Measurements from ENCODE around the gene UBE2O. TPM values are rescaled to one million over a fixed set of nuclear protein-coding genes. Genes with fewer than 3 reads are reported as not detected.

UBE2O gene
- total and polyA plus RNA-seq, 2 donors (not counting 3 experiments of a cell fraction or from before 2014, with no cell fraction given) = 13.9 to 34.1 TPM

- no peaks in the 10 kb centered on the region for H3K9me1 ChIP-seq (replicated peaks; ENCODE audit: control insufficient read depth, extremely low read depth, insufficient read depth, low read length)
- no peak overlapping the region for H3K9ac ChIP-seq (replicated peaks; ENCODE audit: extremely low read depth, insufficient read depth, low read length)
- H3K27me3 ChIP-seq (ENCODE audit: control insufficient read depth in 2 of 2, insufficient read depth in 2 of 2, low read length in 2 of 2) = no peaks in the 10 kb centered on the region
- no peak overlapping the region for H3K4me2 ChIP-seq (ENCODE audit: insufficient read depth, low read length)
- no peak for DNase-seq (ENCODE audit: low read depth, low spot score)
- no peaks in the 10 kb centered on the region for H3K4me1 ChIP-seq (ENCODE audit: control insufficient read depth, extremely low read depth, insufficient read depth, low read length)
- peaks cover 15% of the 10 kb centered on the region for H3K79me2 ChIP-seq (ENCODE audit: control insufficient read depth, insufficient read depth, low read length)
- ChIA-PET POLR2A (no interaction called here), CTCF (interaction anchor here (0.8 to 3.0 kb wide), 7 partner anchors 8 to 185 kb away, joined by 3 to 19 read pairs (median 8); no protein-coding TSS in a partner anchor)
- H3K4me3 ChIP-seq (replicated peaks in 1 of 3; ENCODE audit: insufficient read depth in 1 of 3, low read depth in 1 of 3, low read length in 3 of 3) = no peak overlapping the region
- no peaks in the 10 kb centered on the region for H3K9me3 ChIP-seq (replicated peaks; ENCODE audit: control insufficient read depth, insufficient read depth, low read length)
- dilution Hi-C loops (cut with MboI; ENCODE audit: extremely low pct_ligation_motif_present, low sequenced_read_pairs) = no loop called here
- no TSS peak for BruUV-seq (replicated peaks)
- H2AFZ ChIP-seq (ENCODE audit: low read depth, low read length) = no peak overlapping the region
- peaks cover 0 to 3% of the 10 kb centered on the region in 2 experiments for H3K36me3 ChIP-seq (ENCODE audit: control insufficient read depth in 2 of 2, extremely low read depth in 1 of 2, insufficient read depth in 2 of 2, low read length in 2 of 2)
- no peak overlapping the region for H3K27ac ChIP-seq (ENCODE audit: insufficient read depth, low read depth, low read length)
- no peak for FAIRE-seq
- no peak for TF ChIP-seq GATA2 (IDR thresholded peaks at IDR 0.05; ENCODE audit: insufficient read depth, insufficient read length, low read depth, low read length)
- no peak for TF ChIP-seq JUN (IDR thresholded peaks at IDR 0.05; ENCODE audit: borderline replicate concordance, insufficient read depth, insufficient read length, low read depth)
- TF ChIP-seq MYC (IDR thresholded peaks at IDR 0.05; ENCODE audit: low read depth, low read length) = no peak
- TF ChIP-seq FOS (IDR thresholded peaks at IDR 0.05; ENCODE audit: borderline replicate concordance, insufficient read depth, low read length) = no peak
- TF ChIP-seq POLR2AphosphoS5 (IDR thresholded peaks at IDR 0.05; ENCODE audit: insufficient read depth, low read depth, low read length) = no peak
- TF ChIP-seq EZH2 (IDR thresholded peaks at IDR 0.05; ENCODE audit: borderline replicate concordance, low read depth, low read length, severe bottlenecking) = no peak
- TF ChIP-seq MAX (IDR thresholded peaks at IDR 0.05; ENCODE audit: insufficient read depth, insufficient read length) = no peak
- TF ChIP-seq POLR2A (IDR thresholded peaks at IDR 0.05; ENCODE audit: low read depth, low read length) = no peak
- no peaks in the 10 kb centered on the region for H4K20me1 ChIP-seq (replicated peaks; ENCODE audit: control insufficient read depth, extremely low read depth, insufficient read depth, low read length)
- intact Hi-C loops (cut with micrococcal nuclease) = no loop called here
Measured at GRCh38 chr17:76416899-76417298, 36.1 kb downstream of the UBE2O start.

- H3K9ac ChIP-seq (replicated peaks; ENCODE audit: extremely low read depth, insufficient read depth, low read length) = no peak overlapping the region
- H3K4me2 ChIP-seq (ENCODE audit: insufficient read depth, low read length) = no peak overlapping the region
- no peaks in the 10 kb centered on the region for H3K9me3 ChIP-seq (replicated peaks; ENCODE audit: control insufficient read depth, insufficient read depth, low read length)
- FAIRE-seq = no peak
- no peaks in the 10 kb centered on the region for H3K27me3 ChIP-seq (ENCODE audit: control insufficient read depth in 2 of 2, insufficient read depth in 2 of 2, low read length in 2 of 2)
- dilution Hi-C loops (cut with MboI; ENCODE audit: extremely low pct_ligation_motif_present, low sequenced_read_pairs) (no loop called here), intact Hi-C loops (cut with micrococcal nuclease) (no loop called here)
- H3K36me3 ChIP-seq (ENCODE audit: control insufficient read depth in 2 of 2, extremely low read depth in 1 of 2, insufficient read depth in 2 of 2, low read length in 2 of 2) = peaks cover 0 to 3% of the 10 kb centered on the region in 2 experiments
- H4K20me1 ChIP-seq (replicated peaks; ENCODE audit: control insufficient read depth, extremely low read depth, insufficient read depth, low read length) = no peaks in the 10 kb centered on the region
- no peak overlapping the region for H3K4me3 ChIP-seq (replicated peaks in 1 of 3; ENCODE audit: insufficient read depth in 1 of 3, low read depth in 1 of 3, low read length in 3 of 3)
- H3K79me2 ChIP-seq (ENCODE audit: control insufficient read depth, insufficient read depth, low read length) = peaks cover 15% of the 10 kb centered on the region
- H3K9me1 ChIP-seq (replicated peaks; ENCODE audit: control insufficient read depth, extremely low read depth, insufficient read depth, low read length) = no peaks in the 10 kb centered on the region
- no peak overlapping the region for H3K27ac ChIP-seq (ENCODE audit: insufficient read depth, low read depth, low read length)
- TF ChIP-seq POLR2AphosphoS5 (IDR thresholded peaks at IDR 0.05; ENCODE audit: insufficient read depth, low read depth, low read length) (no peak), CTCF (IDR thresholded peaks at IDR 0.05; ENCODE audit: extremely low read depth in 1 of 2, insufficient read depth in 1 of 2, low read depth in 1 of 2, low read length in 2 of 2) (no peak), MYC (IDR thresholded peaks at IDR 0.05; ENCODE audit: low read depth, low read length) (no peak), FOS (IDR thresholded peaks at IDR 0.05; ENCODE audit: borderline replicate concordance, insufficient read depth, low read length) (no peak), GATA2 (IDR thresholded peaks at IDR 0.05; ENCODE audit: insufficient read depth, insufficient read length, low read depth, low read length) (no peak), MAX (IDR thresholded peaks at IDR 0.05; ENCODE audit: insufficient read depth, insufficient read length) (no peak), EZH2 (IDR thresholded peaks at IDR 0.05; ENCODE audit: borderline replicate concordance, low read depth, low read length, severe bottlenecking) (no peak), POLR2A (IDR thresholded peaks at IDR 0.05; ENCODE audit: low read depth, low read length) (no peak)
- POLR2A ChIA-PET = no interaction called here
- no peaks in the 10 kb centered on the region for H3K4me1 ChIP-seq (ENCODE audit: control insufficient read depth, extremely low read depth, insufficient read depth, low read length)
- BruUV-seq (replicated peaks) = no TSS peak
- no peak for DNase-seq (ENCODE audit: low read depth, low spot score)
- no peak overlapping the region for H2AFZ ChIP-seq (ENCODE audit: low read depth, low read length)
- CTCF ChIA-PET = interaction anchor here (0.8 to 3.0 kb wide), 5 partner anchors 8 to 46 kb away, joined by 3 to 19 read pairs (median 9); no protein-coding TSS in a partner anchor
Measured at GRCh38 chr17:76416457-76416856, 36.5 kb downstream of the UBE2O start.
